Astrocyte of the spinal cord (primary cell): ENCODE results near the gene MACF1.

Experiments
- DNase-seq: peaks from one replicate; pipeline ENCODE4 v3.0.0; 2011; ENCODE audit warnings: low read depth, low spot score
- H3K4me3 ChIP-seq: 2 replicates; pipeline ENCODE4 v1.5.1; 2011; ENCODE audit warnings: low read depth, mild to moderate bottlenecking, low read length, moderate library complexity
- CTCF ChIP-seq: IDR thresholded peaks from 2 replicates; pipeline ENCODE4 v1.5.1; 2012; ENCODE audit warnings: low read depth, mild to moderate bottlenecking, low read length, inconsistent platforms
- in situ Hi-C: cut with HindIII; loops from 2 replicates; pipeline ENCODE4 v1.10.0; 2017; ENCODE audit warnings: low sequenced_read_pairs

The MACF1 gene

GRCh38 chr1:39331647-39332046 lies 127.2 kb downstream of the MACF1 start:
- DNase-seq = no peak
- no peak for TF ChIP-seq CTCF
- in situ Hi-C loops = no loop called here
- H3K4me3 ChIP-seq = no peak overlapping the region

GRCh38 chr1:39332291-39332690 lies 127.8 kb downstream of the MACF1 start:
- in situ Hi-C loops = no loop called here
- H3K4me3 ChIP-seq = no peak overlapping the region
- no peak for TF ChIP-seq CTCF
- DNase-seq = peak; percentile 19

- H3K4me3 ChIP-seq = no peak overlapping the region
- no peak for DNase-seq
- no peak for TF ChIP-seq CTCF
- in situ Hi-C loops = no loop called here
These were observed 128.3 kb downstream of the MACF1 start for GRCh38 chr1:39332828-39333227.

- in situ Hi-C loops = no loop called here
- no peak overlapping the region for H3K4me3 ChIP-seq
- DNase-seq = no peak
- TF ChIP-seq CTCF = no peak
These were observed 128.8 kb downstream of the MACF1 start for GRCh38 chr1:39333296-39333695.

- in situ Hi-C loops = no loop called here
- no peak overlapping the region for H3K4me3 ChIP-seq
- TF ChIP-seq CTCF = no peak
- no peak for DNase-seq
These were observed 130.7 kb downstream of the MACF1 start for GRCh38 chr1:39335216-39335615.

GRCh38 chr1:39337067-39337466 lies 132.6 kb downstream of the MACF1 start:
- no peak for TF ChIP-seq CTCF
- in situ Hi-C loops = no loop called here
- DNase-seq = no peak
- no peak overlapping the region for H3K4me3 ChIP-seq

GRCh38 chr1:39342776-39343175 lies 138.3 kb downstream of the MACF1 start:
- no peak for TF ChIP-seq CTCF
- no peak for DNase-seq
- in situ Hi-C loops = no loop called here
- H3K4me3 ChIP-seq = no peak overlapping the region
